IPS-15b (cell line): ENCODE results near the gene MRPS18A.

ENCODE experiments used
- H3K27me3 ChIP-seq: one replicate; pipeline ENCODE4 v1.6.1; 2013; ENCODE audit warnings: low read length; ENCODE audit not compliant: control insufficient read depth, insufficient read depth
- H3K36me3 ChIP-seq: one replicate; pipeline ENCODE4 v1.6.1; 2013; ENCODE audit warnings: low read length; ENCODE audit not compliant: control insufficient read depth, insufficient read depth
- H3K4me1 ChIP-seq: one replicate; pipeline ENCODE4 v1.6.1; 2013; ENCODE audit warnings: mild to moderate bottlenecking, low read length; ENCODE audit not compliant: control insufficient read depth, insufficient read depth
- H3K4me3 ChIP-seq: one replicate; pipeline ENCODE4 v1.5.1; 2013; ENCODE audit warnings: low read depth, low read length
- H3K9ac ChIP-seq: one replicate; pipeline ENCODE4 v1.6.1; 2013; ENCODE audit warnings: low read depth, mild to moderate bottlenecking, low read length
- H3K9me3 ChIP-seq: one replicate; pipeline ENCODE4 v1.6.1; 2013; ENCODE audit warnings: mild to moderate bottlenecking, low read length; ENCODE audit not compliant: control insufficient read depth, insufficient read depth

MRPS18A gene

GRCh38 chr6:43683708-43684455 lies 3.7 kb downstream of the MRPS18A start:
- H3K27me3 ChIP-seq = no peaks in the 10 kb centered on the region
- H3K9ac ChIP-seq = no peak overlapping the region
- H3K4me3 ChIP-seq = no peak overlapping the region
- peaks cover 15% of the 10 kb centered on the region for H3K36me3 ChIP-seq
- H3K4me1 ChIP-seq = no peaks in the 10 kb centered on the region
- H3K9me3 ChIP-seq = no peaks in the 10 kb centered on the region

DNA sequence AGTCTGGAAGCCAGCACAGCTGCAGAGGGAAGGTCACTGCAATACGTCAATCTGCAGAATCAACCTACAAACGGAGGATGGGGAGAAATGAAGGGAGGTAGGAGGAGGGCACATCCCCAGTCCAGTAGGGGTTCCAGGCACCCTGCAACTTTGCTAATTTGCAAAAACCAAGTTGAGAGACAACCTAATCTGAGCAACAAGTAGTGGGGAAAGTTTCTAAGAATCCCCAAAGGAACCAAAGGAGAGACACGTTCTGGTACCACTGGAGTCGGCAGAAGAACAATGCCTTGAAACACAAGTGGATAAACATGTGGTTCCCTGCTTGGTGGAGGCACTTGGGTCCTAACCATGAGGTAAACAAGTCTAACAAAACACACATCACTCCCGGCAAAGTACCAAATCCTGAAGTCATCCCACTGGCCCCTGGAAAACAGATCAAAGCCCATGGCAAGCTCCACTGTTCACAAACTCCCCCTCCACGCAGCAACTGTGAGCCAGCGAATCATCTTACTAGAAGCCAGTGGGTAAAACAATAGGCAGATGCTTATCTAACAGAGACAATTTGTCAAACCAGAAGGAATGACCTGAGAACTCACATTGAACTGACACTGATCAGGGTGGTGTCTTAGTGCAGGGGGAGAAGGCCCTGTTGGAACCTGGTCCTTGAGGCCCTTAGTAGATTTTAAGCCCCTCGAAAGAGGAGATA lies 4.7 kb downstream of the MRPS18A start:
- no peaks in the 10 kb centered on the region for H3K4me1 ChIP-seq
- no peaks in the 10 kb centered on the region for H3K27me3 ChIP-seq
- H3K4me3 ChIP-seq = no peak overlapping the region
- H3K9me3 ChIP-seq = no peaks in the 10 kb centered on the region
- peaks cover 25% of the 10 kb centered on the region for H3K36me3 ChIP-seq
- H3K9ac ChIP-seq = no peak overlapping the region

GRCh38 chr6:43681303-43681702 lies 6.3 kb downstream of the MRPS18A start:
- H3K27me3 ChIP-seq = no peaks in the 10 kb centered on the region
- H3K9me3 ChIP-seq = no peaks in the 10 kb centered on the region
- no peak overlapping the region for H3K4me3 ChIP-seq
- H3K4me1 ChIP-seq = no peaks in the 10 kb centered on the region
- H3K36me3 ChIP-seq = peaks cover 29% of the 10 kb centered on the region
- no peak overlapping the region for H3K9ac ChIP-seq

- H3K9ac ChIP-seq = no peak overlapping the region
- H3K4me1 ChIP-seq = no peaks in the 10 kb centered on the region
- H3K36me3 ChIP-seq = peaks cover 30% of the 10 kb centered on the region
- H3K4me3 ChIP-seq = no peak overlapping the region
- no peaks in the 10 kb centered on the region for H3K27me3 ChIP-seq
- H3K9me3 ChIP-seq = no peaks in the 10 kb centered on the region
Observed at GRCh38 chr6:43680308-43681200, 7.0 kb downstream of the MRPS18A start.

GRCh38 chr6:43679057-43679456 lies 8.5 kb downstream of the MRPS18A start:
- no peak overlapping the region for H3K4me3 ChIP-seq
- no peaks in the 10 kb centered on the region for H3K27me3 ChIP-seq
- H3K9me3 ChIP-seq = no peaks in the 10 kb centered on the region
- H3K4me1 ChIP-seq = no peaks in the 10 kb centered on the region
- H3K36me3 ChIP-seq = peaks cover 44% of the 10 kb centered on the region
- H3K9ac ChIP-seq = no peak overlapping the region

DNA sequence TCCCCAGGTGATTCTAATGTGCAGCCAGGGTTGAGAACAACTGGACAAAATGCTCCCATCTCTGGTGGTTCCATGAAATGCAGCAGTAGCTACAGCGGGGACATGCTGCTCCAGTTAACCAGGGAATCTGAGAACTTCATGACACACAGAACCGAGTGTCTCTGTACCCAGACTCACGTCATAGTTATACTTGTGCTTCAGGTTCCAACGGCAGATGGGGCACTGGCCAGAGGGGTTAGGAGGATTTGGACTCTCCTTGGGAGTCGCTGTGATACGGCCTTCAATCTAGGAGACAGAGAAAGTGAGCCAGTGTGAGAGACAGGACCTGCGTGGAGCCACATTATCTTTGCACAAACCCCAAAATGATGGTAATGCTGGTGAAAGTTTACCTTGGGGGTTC lies 9.2 kb downstream of the MRPS18A start:
- H3K9ac ChIP-seq = no peak overlapping the region
- H3K4me3 ChIP-seq = no peak overlapping the region
- H3K9me3 ChIP-seq = no peaks in the 10 kb centered on the region
- peaks cover 51% of the 10 kb centered on the region for H3K36me3 ChIP-seq
- no peaks in the 10 kb centered on the region for H3K27me3 ChIP-seq
- H3K4me1 ChIP-seq = no peaks in the 10 kb centered on the region

GRCh38 chr6:43677759-43678158 lies 9.8 kb downstream of the MRPS18A start:
- Histone ChIP-seq H3K27me3 (no peaks in the 10 kb centered on the region), H3K36me3 (peaks cover 55% of the 10 kb centered on the region), H3K9me3 (no peaks in the 10 kb centered on the region), H3K4me3 (no peak overlapping the region), H3K4me1 (no peaks in the 10 kb centered on the region), H3K9ac (no peak overlapping the region)

- H3K27me3 ChIP-seq = no peaks in the 10 kb centered on the region
- H3K9ac ChIP-seq = no peak overlapping the region
- no peak overlapping the region for H3K4me3 ChIP-seq
- no peaks in the 10 kb centered on the region for H3K9me3 ChIP-seq
- no peaks in the 10 kb centered on the region for H3K4me1 ChIP-seq
- peaks cover 58% of the 10 kb centered on the region for H3K36me3 ChIP-seq
Observed at GRCh38 chr6:43676962-43677606, 10.5 kb downstream of the MRPS18A start.

GRCh38 chr6:43674921-43675320 lies 12.7 kb downstream of the MRPS18A start:
- no peaks in the 10 kb centered on the region for H3K27me3 ChIP-seq
- H3K9ac ChIP-seq = no peak overlapping the region
- no peaks in the 10 kb centered on the region for H3K4me1 ChIP-seq
- peaks cover 66% of the 10 kb centered on the region for H3K36me3 ChIP-seq
- H3K9me3 ChIP-seq = no peaks in the 10 kb centered on the region
- H3K4me3 ChIP-seq = no peak overlapping the region

DNA sequence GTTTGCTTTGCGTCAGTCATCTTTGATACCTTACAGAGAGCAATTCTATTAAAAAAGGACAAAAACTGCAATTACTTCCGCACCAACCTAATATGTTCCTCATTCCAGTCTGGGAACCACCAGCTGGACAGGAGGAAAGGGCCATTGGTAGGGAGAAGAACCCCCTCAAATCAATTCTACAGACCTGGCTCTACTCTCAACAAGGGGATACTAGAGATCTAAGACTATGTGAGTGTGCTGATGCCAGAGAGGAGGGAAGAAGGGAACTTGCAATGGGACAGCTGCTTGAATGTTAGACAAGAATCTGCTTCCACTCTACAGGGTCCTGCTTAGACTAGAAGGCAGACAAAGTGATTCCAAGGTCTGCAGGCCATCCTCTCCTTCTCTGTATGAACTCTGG lies 13.3 kb downstream of the MRPS18A start:
- Histone ChIP-seq H3K36me3 (peaks cover 62% of the 10 kb centered on the region), H3K27me3 (no peaks in the 10 kb centered on the region), H3K4me1 (no peaks in the 10 kb centered on the region), H3K9ac (no peak overlapping the region), H3K4me3 (no peak overlapping the region), H3K9me3 (no peaks in the 10 kb centered on the region)

GRCh38 chr6:43673444-43674084 lies 14.0 kb downstream of the MRPS18A start:
- peaks cover 57% of the 10 kb centered on the region for H3K36me3 ChIP-seq
- H3K9me3 ChIP-seq = no peaks in the 10 kb centered on the region
- no peak overlapping the region for H3K4me3 ChIP-seq
- no peak overlapping the region for H3K9ac ChIP-seq
- peaks cover 3% of the 10 kb centered on the region for H3K4me1 ChIP-seq
- H3K27me3 ChIP-seq = no peaks in the 10 kb centered on the region
